K562 (cell line): ENCODE data around the gene BTBD2. TPM values are rescaled to one million over a fixed set of nuclear protein-coding genes. Genes with fewer than 3 reads are reported as not detected.

Experiments used
- ATAC-seq: fragments of 200-7000 bp; cut with Tn5 transposase; 3 replicates; pipeline ENCODE4 v1.9.1; 2020; ENCODE audit warnings: moderate library complexity
- BruUV-seq: library from RNA; stranded (reverse); fragments of 400-500 nt; replicated peaks from 2 replicates; lab custom pipeline; 2021; lab: Mats Ljungman, UMichigan
- CTCF ChIA-PET: fragments of 300-600 bp; formaldehyde crosslinking; extraction: SDS; loops from one replicate; lab custom pipeline; 2021; ENCODE audit warnings: low intra/inter-chr PET ratio; lab: Yijun Ruan, JAX
- POLR2A ChIA-PET: fragments of 300-600, 350-650 bp; sonication (Branson Sonifier 250); formaldehyde crosslinking; extraction: SDS; loops from one replicate; lab custom pipeline; 2021; ENCODE audit warnings: antibody characterized with exemption, inconsistent platforms; lab: Yijun Ruan, JAX
- DNase-seq, 4 experiments: peaks; one replicate each; pipeline versions ENCODE4 v3.0.0 to v3.0.0-alpha.2; 2011 to 2018; ENCODE audit warnings: low spot score in 3 of 4, mixed read lengths in 3 of 4; ENCODE audit errors: extremely low read depth in 1 of 4
- FAIRE-seq: peaks from 2 replicates; lab custom pipeline; 2011; peaks lifted over from hg19 to GRCh38; lab: Jason Lieb, UNC
- H2AFZ ChIP-seq: 2 replicates; pipeline ENCODE4 v1.6.0; 2011; ENCODE audit warnings: low read depth, low read length, control low read depth, inconsistent platforms
- H3K27ac ChIP-seq: fragments of 200-600 bp; 3 replicates; pipeline ENCODE4 v1.8.0; 2011; ENCODE audit warnings: low read depth, mild to moderate bottlenecking, control low read depth, inconsistent platforms, low read length, moderate library complexity, mixed read lengths; ENCODE audit errors: extremely low read depth
- H3K27me3 ChIP-seq, 2 experiments: fragments of 300-600 bp in 1 of 2; 2 replicates in 1 of 2; 3 replicates in 1 of 2; pipeline versions ENCODE4 v1.6.0 to v1.8.0; 2011; ENCODE audit warnings: inconsistent platforms in 2 of 2, low read length in 2 of 2, mild to moderate bottlenecking in 1 of 2, mixed read lengths in 1 of 2, moderate library complexity in 1 of 2; ENCODE audit not compliant: control insufficient read depth in 2 of 2, insufficient read depth in 2 of 2
- H3K36me3 ChIP-seq: fragments of 300-600 bp; 3 replicates; pipeline ENCODE4 v1.8.0; 2011; ENCODE audit warnings: mild to moderate bottlenecking, low read length, inconsistent platforms; ENCODE audit not compliant: control insufficient read depth, insufficient read depth
- H3K4me1 ChIP-seq, 2 experiments: fragments of 200-600 bp in 1 of 2; replicated peaks in 1 of 2; 2 replicates in 1 of 2; 3 replicates in 1 of 2; pipeline versions ENCODE4 v1.5.1 to v1.8.0; 2011; ENCODE audit warnings: inconsistent platforms in 2 of 2, low read length in 2 of 2, mild to moderate bottlenecking in 1 of 2, mixed read lengths in 1 of 2, moderate library complexity in 1 of 2; ENCODE audit not compliant: control insufficient read depth in 2 of 2, insufficient read depth in 2 of 2
- H3K4me2 ChIP-seq: 2 replicates; pipeline ENCODE4 v1.6.1; 2011; ENCODE audit warnings: low read length, control low read depth, inconsistent platforms, mixed read lengths; ENCODE audit not compliant: insufficient read depth
- H3K4me3 ChIP-seq: fragments of 200-600 bp; sonication (generic), shearing (Covaris generic); 2 replicates; pipeline ENCODE4 v1.5.1; 2016; ENCODE audit warnings: control low read depth, inconsistent platforms
- H3K79me2 ChIP-seq: fragments of 200-600 bp; 3 replicates; pipeline ENCODE4 v1.8.0; 2011; ENCODE audit warnings: low read length, inconsistent platforms; ENCODE audit not compliant: control insufficient read depth, insufficient read depth
- H3K9ac ChIP-seq, 2 experiments: 2 replicates each; pipeline versions ENCODE4 v1.6.0 to v1.6.1; 2011; ENCODE audit warnings: low read depth in 2 of 2, low read length in 2 of 2, control low read depth in 1 of 2, inconsistent platforms in 1 of 2, mild to moderate bottlenecking in 1 of 2, mixed read lengths in 1 of 2; ENCODE audit not compliant: insufficient read depth in 1 of 2
- H3K9me1 ChIP-seq: one replicate; pipeline ENCODE4 v1.6.0; 2011; ENCODE audit warnings: inconsistent platforms, mild to moderate bottlenecking, low read length, moderate library complexity; ENCODE audit not compliant: control insufficient read depth, insufficient read depth
- H3K9me3 ChIP-seq: replicated peaks from 2 replicates; pipeline ENCODE4 v1.5.1; 2011; ENCODE audit warnings: low read depth, low read length, inconsistent platforms; ENCODE audit not compliant: control insufficient read depth, insufficient read depth
- H4K20me1 ChIP-seq: replicated peaks from 2 replicates; pipeline ENCODE4 v1.6.1; 2011; ENCODE audit warnings: low read length, inconsistent platforms, mixed read lengths; ENCODE audit not compliant: control insufficient read depth, insufficient read depth
- GABPB1 ChIP-seq: sonication (generic); formaldehyde crosslinking; IDR thresholded peaks from 2 replicates; pipeline ENCODE4 v1.8.0; 2022; ENCODE audit warnings: mild to moderate bottlenecking, missing genetic modification reagents
- NFYB ChIP-seq: IDR thresholded peaks from 2 replicates; pipeline ENCODE4 v1.6.1; 2011; ENCODE audit warnings: mild to moderate bottlenecking, moderate library complexity; ENCODE audit not compliant: insufficient read length; ENCODE audit errors: extremely low read depth
- PRPF4 ChIP-seq: fragments of 200-400 bp; formaldehyde crosslinking; IDR thresholded peaks from one replicate; pipeline ENCODE4 v1.6.1; 2017; ENCODE audit warnings: low read length, low read depth, mild to moderate bottlenecking; ENCODE audit not compliant: insufficient read depth, poor library complexity, severe bottlenecking
- RBM22 ChIP-seq: fragments of 200-400 bp; formaldehyde crosslinking; IDR thresholded peaks from 2 replicates; pipeline ENCODE4 v1.6.1; 2018; ENCODE audit warnings: low read length, low read depth; ENCODE audit not compliant: poor library complexity, severe bottlenecking
- SLC30A9 ChIP-seq: fragments of 250-450 bp; sonication (Bioruptor Pico); IDR thresholded peaks from 2 replicates; pipeline ENCODE4 v1.8.0; 2022; ENCODE audit warnings: mild to moderate bottlenecking, moderate library complexity
- SP1 ChIP-seq: sonication (generic); formaldehyde crosslinking; IDR thresholded peaks from 2 replicates; pipeline ENCODE4 v1.8.1; 2022; ENCODE audit warnings: mild to moderate bottlenecking, missing genetic modification reagents
- SRSF9 ChIP-seq: fragments of 200-400 bp; formaldehyde crosslinking; IDR thresholded peaks from 2 replicates; pipeline ENCODE4 v1.6.1; 2017; ENCODE audit warnings: low read depth, low read length, borderline replicate concordance
- THRAP3 ChIP-seq: fragments of 450-650 bp; IDR thresholded peaks from 2 replicates; pipeline ENCODE4 v1.6.1; 2016; ENCODE audit warnings: mild to moderate bottlenecking, inconsistent platforms, borderline replicate concordance
- VEZF1 ChIP-seq: fragments of 200-800 bp; sonication (Bioruptor generic); IDR thresholded peaks from 2 replicates; pipeline ENCODE4 v1.6.1; 2017; ENCODE audit warnings: missing genetic modification characterization, missing compliant biosample characterization
- ZC3H4 ChIP-seq: sonication (generic); formaldehyde crosslinking; IDR thresholded peaks from 2 replicates; pipeline ENCODE4 v1.9.0; 2021; ENCODE audit warnings: missing genetic modification reagents, borderline replicate concordance
- ZNF124 ChIP-seq: sonication (generic); formaldehyde crosslinking; IDR thresholded peaks from 2 replicates; pipeline ENCODE4 v1.8.1; 2022; ENCODE audit warnings: missing genetic modification reagents
- WGBS: fragments of 100-300 bp; shearing (Covaris generic); methylation state at CpG from one replicate; pipeline ENCODE4 v1.1.6; 2016; ENCODE audit warnings: low coverage, mixed read lengths; ENCODE audit not compliant: insufficient coverage; ENCODE audit errors: missing lambda C conversion rate; 5-methylcytosine and 5-hydroxymethylcytosine counted together
- in situ Hi-C: fragments of 300-500 bp; cut with MboI; formaldehyde crosslinking; loops from 4 replicates; pipeline ENCODE4 v1.15.0; 2018; ENCODE audit warnings: inconsistent platforms, mixed read lengths
- intact Hi-C: fragments of 100-400 bp; cut with micrococcal nuclease; formaldehyde crosslinking; loops from 2 replicates; pipeline ENCODE4 v1.14.2; 2022
- polyA plus RNA-seq, 8 experiments: library from polyadenylated mRNA; depleted of rRNA in 4 of 8; stranded (reverse) in 5 of 8; unstranded in 3 of 8; fragments of >200 nt; fragmentation: Nextera tagmentation in 2 of 8; fragmentation: Illumina TruSeq in 1 of 8; extraction: Ambion mirVana in 2 of 8; extraction: Trizol in 1 of 8; gene quantifications; 2 replicates each; pipeline versions ENCODE4 v1.2.1 to v1.2.3, GENCODE V29; 2011 to 2014; ENCODE audit warnings: inconsistent platforms in 1 of 8, missing spikeins in 1 of 8
- total RNA-seq, 7 experiments: library from RNA; depleted of rRNA in 6 of 7; stranded (reverse); fragments of >200 nt in 6 of 7; fragmentation: Illumina TruSeq in 2 of 7; extraction: Trizol in 2 of 7; gene quantifications; 2 replicates each; pipeline versions ENCODE4 v1.2.1 to v1.2.3, GENCODE V29; 2011 to 2021; ENCODE audit warnings: low replicate concordance in 1 of 7

The BTBD2 gene
- total and polyA plus RNA-seq, 9 of the 15 experiments (the other 6 are each of a cell fraction or from before 2014, with no cell fraction given), result 0.10 to 15.6 (median 6.9) TPM

GRCh38 chr19:2048104-2048958 lies 32.8 kb upstream of the BTBD2 start:
- DNase-seq, result peak in 1 of 4 experiments; percentile 15
- Histone ChIP-seq H3K79me2 (peaks cover 47% of the 10 kb centered on the region), H3K4me2 (no peak overlapping the region), H3K27ac (no peak overlapping the region; the same call in 2 of the 3 replicates), H3K9me3 (no peaks in the 10 kb centered on the region), H3K9me1 (peaks cover 7% of the 10 kb centered on the region), H2AFZ (no peak overlapping the region), H3K9ac (peak overlapping the region in 1 of 2 experiments; percentile 99; a peak in 2 of 4 replicates), H3K36me3 (peaks cover 62% of the 10 kb centered on the region; the same call in 2 of the 3 replicates), H3K27me3 (no peaks in the 10 kb centered on the region), H3K4me3 (no peak overlapping the region), H3K4me1 (peaks cover 23 to 82% of the 10 kb centered on the region in 2 experiments), H4K20me1 (peaks cover 25% of the 10 kb centered on the region)
- no peak for ATAC-seq
- no peak for TF ChIP-seq THRAP3
- 0 out of 2 replicates have a peak, but pooled peaks have one; percentile 30 for TF ChIP-seq ZC3H4
- TF ChIP-seq SRSF9, result no peak
- peak; percentile 33 for TF ChIP-seq PRPF4
- TF ChIP-seq NFYB, result no peak
- TF ChIP-seq SLC30A9, result no peak
- 0 out of 2 replicates have a peak, but pooled peaks have one; percentile 38 for TF ChIP-seq ZNF124 (CRISPR knock-in tag)
- peak; percentile 19 for TF ChIP-seq RBM22
- 0 out of 2 replicates have a peak, but pooled peaks have one; percentile 7 for TF ChIP-seq GABPB1 (CRISPR knock-in tag)
- TF ChIP-seq SP1 (CRISPR knock-in tag), result peak; percentile 10; the same call in 1 of the 2 replicates
- 0 out of 2 replicates have a peak, but pooled peaks have one; percentile 25 for TF ChIP-seq VEZF1
- ChIA-PET POLR2A (interaction anchor here (0.5 to 5.5 kb wide), 11 partner anchors 8 to 596 kb away, joined by 3 to 72 read pairs (median 3); no protein-coding TSS in a partner anchor), CTCF (no interaction called here)
- WGBS, result 94% methylated on average over 14 of the region's 17 CpGs
- intact Hi-C loops (no loop called here), in situ Hi-C loops (no loop called here)
- no TSS peak for BruUV-seq
- no peak for FAIRE-seq
